PFSK-1 (cell line): ENCODE results near the gene FASTK.

Experiments used
- POLR2AphosphoS5 ChIP-seq: IDR thresholded peaks from 2 replicates; pipeline ENCODE4 v1.6.1; 2012; ENCODE audit warnings: low read depth, mild to moderate bottlenecking, control low read depth, low read length, moderate library complexity
- SIN3A ChIP-seq: IDR thresholded peaks from 2 replicates; pipeline ENCODE4 v1.6.1; 2012; ENCODE audit warnings: mild to moderate bottlenecking, low read length, moderate library complexity, borderline replicate concordance; ENCODE audit not compliant: insufficient read depth
- TF ChIP-seq, protein P1 (sequence below), 2 experiments: IDR thresholded peaks; 2 replicates each; pipeline versions ENCODE4 v1.6.1 to v1.8.0; 2011 to 2012; ENCODE audit warnings: low read depth in 2 of 2, low read length in 2 of 2, control low read depth in 1 of 2, inconsistent platforms in 1 of 2, mild to moderate bottlenecking in 1 of 2, moderate library complexity in 1 of 2; ENCODE audit not compliant: insufficient read depth in 1 of 2

GRCh38 chr7:151101621-151102396, 21.2 kb upstream of the FASTK start:
- TF ChIP-seq, protein P1, sequence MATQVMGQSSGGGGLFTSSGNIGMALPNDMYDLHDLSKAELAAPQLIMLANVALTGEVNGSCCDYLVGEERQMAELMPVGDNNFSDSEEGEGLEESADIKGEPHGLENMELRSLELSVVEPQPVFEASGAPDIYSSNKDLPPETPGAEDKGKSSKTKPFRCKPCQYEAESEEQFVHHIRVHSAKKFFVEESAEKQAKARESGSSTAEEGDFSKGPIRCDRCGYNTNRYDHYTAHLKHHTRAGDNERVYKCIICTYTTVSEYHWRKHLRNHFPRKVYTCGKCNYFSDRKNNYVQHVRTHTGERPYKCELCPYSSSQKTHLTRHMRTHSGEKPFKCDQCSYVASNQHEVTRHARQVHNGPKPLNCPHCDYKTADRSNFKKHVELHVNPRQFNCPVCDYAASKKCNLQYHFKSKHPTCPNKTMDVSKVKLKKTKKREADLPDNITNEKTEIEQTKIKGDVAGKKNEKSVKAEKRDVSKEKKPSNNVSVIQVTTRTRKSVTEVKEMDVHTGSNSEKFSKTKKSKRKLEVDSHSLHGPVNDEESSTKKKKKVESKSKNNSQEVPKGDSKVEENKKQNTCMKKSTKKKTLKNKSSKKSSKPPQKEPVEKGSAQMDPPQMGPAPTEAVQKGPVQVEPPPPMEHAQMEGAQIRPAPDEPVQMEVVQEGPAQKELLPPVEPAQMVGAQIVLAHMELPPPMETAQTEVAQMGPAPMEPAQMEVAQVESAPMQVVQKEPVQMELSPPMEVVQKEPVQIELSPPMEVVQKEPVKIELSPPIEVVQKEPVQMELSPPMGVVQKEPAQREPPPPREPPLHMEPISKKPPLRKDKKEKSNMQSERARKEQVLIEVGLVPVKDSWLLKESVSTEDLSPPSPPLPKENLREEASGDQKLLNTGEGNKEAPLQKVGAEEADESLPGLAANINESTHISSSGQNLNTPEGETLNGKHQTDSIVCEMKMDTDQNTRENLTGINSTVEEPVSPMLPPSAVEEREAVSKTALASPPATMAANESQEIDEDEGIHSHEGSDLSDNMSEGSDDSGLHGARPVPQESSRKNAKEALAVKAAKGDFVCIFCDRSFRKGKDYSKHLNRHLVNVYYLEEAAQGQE (IDR thresholded peaks at IDR 0.05; ENCODE audit: insufficient read depth in 1 of 2, low read depth in 2 of 2, low read length in 2 of 2), result no peak
- no peak for TF ChIP-seq POLR2AphosphoS5
- no peak for TF ChIP-seq SIN3A
